PC-9 (cell line): ENCODE data around the gene USP46.

ENCODE experiments used
- CTCF ChIP-seq: fragments of 200-600 bp; sonication (generic); conservative IDR thresholded peaks from 2 replicates; pipeline ENCODE4 v1.6.1; 2017; ENCODE audit warnings: mixed run types, antibody characterized with exemption, mild to moderate bottlenecking, moderate library complexity
- EZH2 ChIP-seq: fragments of 200-600 bp; sonication (generic); IDR thresholded peaks from 2 replicates; pipeline ENCODE4 v1.8.0; 2017; ENCODE audit warnings: antibody characterized with exemption, low read depth

GRCh38 chr4:52704133-52704532 lies 45.0 kb upstream of the USP46 start:
- TF ChIP-seq EZH2 (no peak), CTCF (no peak)
